HG02870 (cell line): Measurements from ENCODE around the gene ARID5B.
"Not testable (repeated sequence)": the region's sequence is repeated elsewhere in the genome, so short reads cannot be mapped to it uniquely, and the experiment has no call there.

ENCODE experiments used
- ATAC-seq: cut with Tn5 transposase; IDR thresholded peaks from one replicate; pipeline ENCODE4 v1.9.1; 2021; ENCODE audit warnings: mild to moderate bottlenecking, moderate library complexity; ENCODE audit not compliant: unreplicated experiment

ARID5B gene

DNA sequence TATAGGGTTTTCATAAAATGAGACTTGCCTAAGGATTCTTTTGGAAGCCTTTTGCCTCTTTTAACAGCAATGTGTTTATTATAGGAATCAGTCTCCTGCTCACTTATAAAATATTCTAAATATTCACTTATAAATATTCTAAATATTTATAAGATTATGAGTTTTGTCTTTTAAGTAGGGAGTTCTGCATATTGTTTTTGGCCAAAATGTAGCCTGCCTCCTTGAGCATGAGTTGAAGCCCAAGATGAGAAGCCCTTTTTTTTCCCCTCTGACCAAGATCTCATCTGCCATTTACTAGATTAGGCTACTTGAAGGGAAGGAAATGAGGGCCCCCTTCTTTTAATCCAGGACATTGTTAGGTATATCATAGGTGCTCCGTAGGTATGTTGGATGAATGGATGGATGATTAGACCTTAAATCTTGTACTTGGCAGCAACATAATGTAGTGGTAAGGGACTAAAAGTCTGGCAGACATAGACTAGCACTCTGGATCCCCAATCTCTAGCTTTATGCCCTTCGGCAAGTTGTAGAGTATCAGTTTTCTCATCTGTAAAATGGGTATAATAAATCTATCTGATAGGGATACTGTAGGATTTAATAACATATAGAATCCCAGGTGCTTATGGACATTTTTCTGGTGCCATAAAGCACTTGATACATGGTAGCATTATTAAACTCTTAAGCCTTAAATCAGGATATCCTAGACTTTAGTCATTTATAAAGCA lies 59.1 kb downstream of the ARID5B start:
- ATAC-seq: no peak

DNA sequence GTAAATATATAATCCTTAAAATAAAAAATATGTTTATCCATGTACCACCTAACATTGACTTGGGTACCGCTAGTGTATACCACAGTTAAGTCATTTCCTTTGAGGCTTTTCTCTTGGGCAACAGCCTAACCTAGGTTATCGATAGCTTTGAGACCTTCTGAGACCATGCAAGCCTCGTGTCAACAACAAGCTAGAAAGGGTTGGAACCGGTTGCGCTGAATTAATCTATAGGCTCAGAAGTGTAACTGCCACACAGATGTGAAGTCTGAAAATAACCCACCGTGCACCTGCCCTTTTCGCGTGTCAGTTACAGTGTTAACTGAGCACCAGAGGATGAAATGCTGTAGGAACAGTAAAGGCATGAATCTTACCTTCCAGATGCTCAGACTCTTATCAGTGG lies 59.8 kb downstream of the ARID5B start:
- peak; percentile 47 for ATAC-seq

DNA sequence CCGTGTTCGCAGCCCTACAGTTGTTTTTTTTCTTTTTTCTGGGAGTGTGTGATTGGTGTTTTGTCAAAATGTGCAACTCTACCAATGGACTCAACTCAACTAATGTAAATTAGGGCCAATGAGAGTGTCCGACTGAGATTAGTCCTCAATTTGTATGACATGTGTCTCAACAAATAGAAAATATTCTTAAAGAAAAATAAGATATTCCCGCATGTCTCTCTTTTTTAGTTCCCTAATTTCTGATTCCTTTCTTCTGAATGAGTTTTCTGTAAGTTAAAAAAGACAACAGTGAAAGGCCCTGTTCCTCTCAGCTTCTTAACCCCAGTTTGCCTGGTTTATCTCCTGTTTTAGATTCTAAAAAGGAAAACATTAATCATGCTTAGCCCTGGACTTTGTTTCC lies 61.5 kb downstream of the ARID5B start:
- ATAC-seq: no peak

DNA sequence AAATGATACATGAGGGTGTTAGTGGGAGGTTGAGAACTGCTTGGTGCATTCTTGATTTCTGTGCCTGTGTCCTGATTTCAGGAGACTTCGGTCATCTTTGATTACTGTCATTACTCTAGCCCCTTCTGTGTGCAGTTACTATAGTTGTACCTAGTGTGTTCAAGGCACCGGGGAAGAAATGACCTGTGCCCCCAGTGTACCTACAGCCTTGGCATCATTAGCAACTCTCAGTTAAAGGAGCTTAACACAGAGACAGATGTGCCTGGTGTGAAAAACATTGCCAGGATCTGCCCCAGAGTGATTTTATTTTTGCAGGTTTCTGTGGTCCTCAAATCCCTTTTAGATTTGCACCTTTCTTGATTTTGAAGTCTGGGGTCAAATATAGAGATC lies 62.2 kb downstream of the ARID5B start:
- no peak for ATAC-seq

DNA sequence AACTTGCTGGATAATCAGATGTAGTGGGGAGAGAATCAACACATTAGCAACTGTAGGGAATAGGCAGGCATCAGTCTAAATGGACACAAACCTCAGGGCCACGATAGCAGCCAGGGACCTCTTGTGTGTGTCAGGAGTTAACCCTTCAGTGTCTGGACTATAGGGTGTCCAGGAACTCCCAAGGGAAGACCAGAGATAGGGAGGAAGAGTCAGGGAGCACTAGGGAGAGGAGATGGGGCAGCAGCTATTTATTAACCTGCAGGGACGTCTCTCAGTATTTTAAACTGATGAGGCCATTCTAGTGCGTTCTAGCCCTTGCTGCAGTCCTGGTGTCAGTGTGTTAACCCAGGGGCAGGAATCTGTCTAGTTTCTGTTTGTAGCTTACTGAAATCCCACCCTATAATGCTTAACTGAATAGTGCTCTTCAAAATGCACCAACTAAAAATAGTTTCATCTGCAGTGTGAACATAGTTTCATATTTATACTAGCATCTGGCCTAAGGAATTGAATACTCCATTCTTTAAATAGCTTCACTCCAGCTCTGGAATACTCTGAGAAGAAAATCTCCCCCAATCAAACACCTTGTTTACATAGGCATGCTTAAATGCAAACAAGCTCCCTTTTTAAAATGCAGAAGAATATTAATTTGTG lies 62.7 kb downstream of the ARID5B start:
- no peak for ATAC-seq

DNA sequence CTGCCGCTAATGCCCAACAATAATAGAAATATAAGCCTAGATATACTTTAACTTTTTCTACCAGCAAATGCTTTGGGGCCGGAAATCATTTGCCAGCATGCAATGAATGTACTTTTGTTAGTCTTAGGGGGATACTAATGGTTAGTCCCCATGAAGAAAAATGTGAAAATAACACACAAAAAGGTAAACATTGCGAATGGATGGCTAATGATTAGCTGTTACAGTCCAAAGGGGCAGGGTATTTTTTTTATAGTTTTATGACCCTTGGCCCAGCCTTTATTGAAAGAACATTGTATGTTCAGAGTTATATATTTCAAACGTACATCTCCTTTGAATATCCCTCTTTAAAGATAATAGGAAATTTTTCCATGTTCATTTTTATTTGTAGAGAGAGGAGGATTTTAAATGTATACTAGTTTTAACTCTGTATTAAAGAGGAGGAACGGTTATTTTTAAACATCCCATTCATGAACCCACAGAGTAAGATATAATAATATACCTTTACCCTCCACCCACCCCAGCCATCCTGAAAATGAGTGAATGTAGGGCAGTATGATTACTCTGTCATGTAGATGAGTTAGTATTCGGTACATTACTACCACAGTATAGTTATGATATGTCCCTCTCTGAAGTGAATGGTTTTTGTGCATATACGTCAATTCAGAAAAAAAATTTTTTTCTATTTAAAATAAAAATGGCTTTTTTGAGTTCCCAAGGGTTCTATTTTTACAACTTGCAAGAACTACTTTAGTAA lies 63.6 kb downstream of the ARID5B start:
- ATAC-seq: peak; percentile 11

DNA sequence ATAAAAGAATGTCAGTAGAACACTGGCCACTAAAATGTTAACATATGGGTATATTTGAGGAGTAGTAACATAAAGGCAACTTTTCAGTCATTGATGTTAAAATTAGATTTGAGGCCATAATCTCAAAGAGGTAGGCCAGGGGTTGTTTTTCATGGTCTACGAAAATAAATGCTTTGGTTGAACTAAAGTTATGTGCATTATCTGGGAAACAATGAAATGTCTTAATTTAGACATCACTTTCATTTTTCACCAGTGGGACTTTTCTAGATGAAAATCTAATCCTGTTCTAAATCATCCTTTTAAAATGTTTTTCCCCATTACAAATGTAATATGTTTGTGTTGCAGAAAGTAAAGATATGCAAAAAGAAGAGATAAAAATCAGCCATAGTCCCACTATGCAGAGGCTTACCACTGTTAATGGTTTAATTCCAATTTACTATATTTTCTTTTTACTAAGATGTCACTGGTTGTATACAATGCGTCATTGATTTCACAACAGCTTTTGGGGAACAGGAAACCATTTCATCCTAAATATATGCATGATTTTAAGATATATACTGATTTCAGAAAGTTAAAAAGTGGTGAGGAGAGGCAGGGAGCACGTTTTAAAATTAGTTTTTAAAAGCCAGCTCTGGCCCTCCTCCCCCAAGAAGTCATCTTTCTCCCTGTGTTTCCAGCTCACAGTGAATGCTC lies 64.3 kb downstream of the ARID5B start:
- ATAC-seq: peak; percentile 28

DNA sequence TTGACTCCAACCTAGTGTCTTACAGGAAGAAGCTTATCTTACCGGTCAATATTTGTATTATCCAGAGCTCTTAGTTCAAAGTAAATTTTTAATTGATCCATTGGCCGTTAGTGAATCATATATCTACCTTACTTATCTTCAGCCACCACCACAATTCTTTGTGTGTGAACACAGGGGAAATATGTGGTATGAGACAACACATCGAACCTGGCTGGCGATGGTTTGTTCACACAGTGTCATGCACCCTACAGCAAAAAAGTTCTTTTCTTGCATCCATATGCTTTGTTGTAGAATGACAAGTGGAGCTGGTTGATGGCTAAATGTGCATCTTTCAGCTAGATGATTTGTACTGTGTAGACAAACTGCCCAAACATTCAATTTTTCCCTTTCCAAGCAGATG lies 65.8 kb downstream of the ARID5B start:
- ATAC-seq: no peak

DNA sequence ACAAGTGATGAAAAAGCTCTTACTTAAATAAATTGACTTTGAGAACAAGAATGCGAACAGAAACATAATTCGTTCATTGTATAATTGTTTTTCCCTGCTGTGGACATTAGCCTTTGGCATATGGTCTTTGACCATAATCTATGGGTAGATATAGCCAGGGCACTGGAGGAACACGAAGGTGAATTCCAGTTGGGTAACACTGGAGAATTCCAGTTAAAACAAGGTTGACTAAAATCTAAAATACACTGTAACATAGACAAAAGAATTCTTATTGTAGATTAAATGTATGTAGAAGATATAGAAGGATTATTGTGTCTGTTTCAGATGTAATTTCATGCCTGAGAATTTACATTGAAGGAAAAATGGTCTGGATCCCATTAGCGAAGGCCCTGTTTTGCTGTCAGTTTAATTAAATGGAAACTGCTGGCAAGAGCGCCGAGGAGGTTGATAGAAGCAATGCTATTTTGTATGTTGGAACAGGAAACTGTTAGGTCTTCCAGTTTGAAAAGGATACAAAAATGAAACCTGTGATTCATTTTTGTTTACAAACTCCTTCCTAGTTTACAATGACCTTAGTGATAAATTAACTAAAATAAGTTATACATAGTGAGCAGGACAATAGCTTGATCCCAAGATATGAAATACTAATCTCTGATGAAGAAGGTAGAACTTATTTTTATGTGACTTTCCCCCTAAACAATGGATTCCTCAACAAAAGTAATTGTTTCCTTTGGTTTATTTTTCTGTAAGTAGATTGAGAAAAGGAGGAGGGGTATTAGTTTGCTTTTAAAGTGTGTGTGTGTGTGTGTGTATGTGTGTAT lies 68.9 kb downstream of the ARID5B start:
- no peak for ATAC-seq

DNA sequence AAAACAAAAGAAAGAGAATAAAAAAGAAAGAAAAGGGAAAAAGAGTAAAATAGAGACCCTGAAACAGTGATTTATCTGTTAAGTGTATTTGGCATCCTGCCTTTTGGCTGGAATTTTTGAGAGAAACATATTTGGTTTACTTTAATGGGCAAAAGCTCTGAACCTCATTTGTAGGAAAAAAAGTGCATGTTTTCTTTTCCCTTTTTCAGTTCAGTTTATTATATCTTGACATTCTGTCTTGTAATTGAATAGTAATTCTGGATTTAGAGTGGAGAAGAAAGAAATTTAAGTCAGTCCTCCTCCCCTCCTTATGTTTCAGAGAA lies 69.5 kb downstream of the ARID5B start:
- ATAC-seq: no peak

DNA sequence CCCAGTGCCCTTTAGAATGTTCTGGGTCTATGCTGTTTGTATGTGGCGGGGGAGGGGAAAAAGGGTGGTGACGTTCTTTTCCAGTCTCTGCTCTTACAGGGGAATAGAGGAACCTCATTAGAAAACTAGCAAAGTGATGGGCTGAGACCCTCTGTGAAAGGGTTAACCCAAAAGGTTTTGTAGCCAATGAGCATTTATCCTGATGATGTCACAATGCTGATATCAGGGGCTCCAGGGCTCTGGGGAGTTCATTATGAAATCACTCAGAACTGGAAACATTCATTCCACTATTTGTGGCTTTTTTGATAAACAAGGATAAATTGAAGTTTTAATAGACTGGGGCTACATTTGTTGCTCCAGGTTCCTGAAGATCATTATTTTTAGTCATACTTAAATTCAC lies 71.7 kb downstream of the ARID5B start:
- ATAC-seq: no peak

DNA sequence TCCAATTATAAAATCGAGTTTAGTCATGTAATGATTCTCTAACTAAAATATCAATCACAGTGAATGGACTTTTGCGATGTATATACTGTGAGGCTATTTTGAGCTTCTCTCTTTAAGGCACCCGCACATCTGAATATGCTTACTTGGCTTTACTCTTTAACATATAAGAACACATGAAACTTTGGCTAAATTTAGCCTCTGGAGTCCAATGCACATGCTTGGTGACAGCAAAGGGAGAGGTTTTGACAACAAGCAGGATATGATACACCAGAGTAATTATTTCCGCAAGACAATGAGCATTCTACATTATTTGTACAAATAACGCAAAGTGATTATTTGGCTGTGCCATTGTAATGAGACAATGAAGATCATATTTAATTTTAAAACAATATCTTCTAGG lies 72.4 kb downstream of the ARID5B start:
- ATAC-seq: no peak

DNA sequence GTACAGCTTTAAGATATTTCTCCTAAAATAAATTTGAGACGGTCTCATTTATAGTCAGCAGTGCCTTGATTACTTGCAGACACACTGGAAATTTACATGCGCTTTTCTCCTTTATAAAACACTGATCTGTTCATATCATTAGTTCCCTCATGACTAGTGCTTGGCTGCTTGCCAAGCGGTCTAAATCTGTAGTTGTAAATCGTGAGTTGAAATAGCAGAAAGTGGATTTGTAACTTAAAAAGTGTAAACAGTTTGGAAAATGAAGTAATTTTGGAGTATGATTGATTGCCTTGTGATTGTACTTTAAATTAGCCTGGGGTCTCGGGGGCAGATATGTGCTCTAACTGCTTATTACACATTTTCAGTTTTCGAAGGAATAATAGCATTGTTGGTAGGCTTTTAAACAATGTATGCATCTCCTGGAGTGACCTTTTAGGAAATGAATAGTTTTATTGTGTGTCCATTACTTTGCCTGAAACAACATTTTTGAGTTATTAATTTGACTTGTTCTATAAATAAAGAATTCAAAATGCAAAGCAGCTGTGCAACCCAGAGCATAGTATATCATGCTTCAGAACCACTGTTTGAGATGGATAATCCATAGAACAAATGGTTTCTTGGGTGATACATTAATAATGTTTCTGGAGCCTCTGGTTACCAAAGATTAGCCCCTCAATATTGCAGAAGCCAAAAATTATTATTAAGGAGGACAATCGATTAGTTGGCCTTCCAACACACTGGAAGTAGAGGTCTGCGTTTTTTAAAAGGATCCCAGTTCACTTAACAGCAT lies 73.3 kb downstream of the ARID5B start:
- peak; percentile 18 for ATAC-seq

DNA sequence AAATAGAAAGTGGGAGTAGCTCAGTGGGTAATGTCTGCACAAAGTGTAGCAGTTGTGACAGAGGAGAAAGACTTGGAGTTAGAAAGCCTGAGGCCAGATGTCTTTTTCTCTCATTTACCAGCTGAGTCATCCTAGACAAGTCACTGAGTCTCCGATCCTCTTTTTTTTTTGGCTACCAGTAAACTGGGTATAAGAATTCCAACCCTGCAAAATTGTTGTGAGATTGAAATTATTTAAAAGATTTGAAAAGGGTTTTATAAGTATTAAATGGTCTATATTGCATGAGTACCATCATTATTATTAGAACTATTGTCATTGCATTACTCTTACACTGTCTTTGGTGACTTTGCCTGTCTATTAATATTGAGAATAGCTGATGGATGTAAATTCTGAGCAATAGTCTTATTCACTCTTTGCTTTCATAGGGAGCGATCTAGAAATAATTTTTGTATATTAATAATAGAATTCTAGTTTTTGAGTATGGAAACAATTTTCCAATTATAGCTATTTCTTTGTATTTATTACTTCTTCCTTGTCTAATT lies 74.0 kb downstream of the ARID5B start:
- peak; percentile 94 for ATAC-seq

DNA sequence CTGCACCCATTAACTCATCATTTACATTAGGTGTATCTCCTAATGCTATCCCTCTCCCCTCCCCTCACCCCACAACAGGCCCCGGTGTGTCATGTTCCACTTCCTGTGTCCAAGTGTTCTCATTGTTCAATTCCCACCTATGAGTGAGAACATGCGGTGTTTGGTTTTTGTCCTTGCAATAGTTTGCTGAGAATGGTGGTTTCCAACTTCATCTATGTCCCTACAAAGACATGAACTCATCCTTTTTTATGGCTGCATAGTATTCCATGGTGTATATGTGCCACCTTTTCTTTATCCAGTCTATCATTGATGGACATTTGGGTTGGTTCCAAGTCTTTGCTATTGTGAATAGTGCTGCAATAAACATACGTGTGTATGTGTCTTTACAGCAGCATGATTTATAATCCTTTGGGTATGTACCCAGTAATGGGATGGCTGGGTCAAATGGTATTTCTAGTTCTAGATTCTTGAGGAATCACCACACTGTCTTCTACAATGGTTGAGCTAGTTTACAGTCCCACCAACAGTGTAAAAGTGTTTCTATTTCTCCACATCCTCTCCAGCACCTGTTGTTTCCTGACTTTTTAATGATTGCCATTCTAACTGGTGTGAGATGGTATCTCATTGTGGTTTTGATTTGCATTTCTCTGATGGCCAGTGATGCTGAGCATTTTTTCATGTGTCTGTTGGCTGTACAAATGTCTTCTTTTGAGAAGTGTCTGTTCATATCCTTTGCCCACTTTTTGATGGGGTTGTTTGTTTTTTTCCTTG lies 75.6 kb downstream of the ARID5B start:
- not testable (repeated sequence) for ATAC-seq

DNA sequence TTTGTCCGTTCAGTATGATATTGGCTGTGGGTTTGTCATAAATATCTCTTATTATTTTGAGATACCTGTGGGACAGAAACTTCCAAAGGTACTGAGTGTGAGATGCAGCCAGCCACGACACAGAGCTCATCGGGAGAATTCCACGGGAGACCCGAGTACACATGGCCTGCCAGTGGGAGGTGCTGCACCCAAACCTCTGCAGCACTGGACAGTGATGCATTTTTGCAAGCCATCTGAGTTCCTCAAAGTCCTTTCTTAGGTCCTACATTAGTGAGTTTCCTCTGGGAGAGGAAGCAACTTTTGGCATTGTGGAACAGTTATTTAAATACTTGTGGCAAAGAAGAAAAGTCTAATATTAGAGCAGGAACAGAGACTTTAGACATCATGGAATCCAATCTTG lies 77.5 kb downstream of the ARID5B start:
- ATAC-seq: no peak

DNA sequence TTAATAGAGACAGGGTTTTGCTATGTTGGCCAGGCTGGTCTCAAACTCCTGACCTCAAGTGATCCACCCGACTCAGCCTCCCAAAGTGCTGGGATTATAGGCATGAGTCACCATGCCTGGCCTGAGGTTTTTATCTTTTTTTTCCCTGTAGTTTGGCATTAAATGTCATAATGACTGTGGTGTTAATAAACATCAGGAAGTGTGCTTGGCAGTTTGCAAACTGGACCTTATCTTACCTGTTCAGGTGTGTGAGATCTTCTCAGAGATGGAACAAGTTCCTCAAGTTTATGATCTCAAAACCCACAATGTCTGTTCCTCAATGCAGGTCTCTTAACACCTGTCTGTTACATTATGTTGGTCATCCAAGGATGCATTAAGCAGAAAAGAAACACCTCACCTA lies 80.0 kb downstream of the ARID5B start:
- no peak for ATAC-seq

DNA sequence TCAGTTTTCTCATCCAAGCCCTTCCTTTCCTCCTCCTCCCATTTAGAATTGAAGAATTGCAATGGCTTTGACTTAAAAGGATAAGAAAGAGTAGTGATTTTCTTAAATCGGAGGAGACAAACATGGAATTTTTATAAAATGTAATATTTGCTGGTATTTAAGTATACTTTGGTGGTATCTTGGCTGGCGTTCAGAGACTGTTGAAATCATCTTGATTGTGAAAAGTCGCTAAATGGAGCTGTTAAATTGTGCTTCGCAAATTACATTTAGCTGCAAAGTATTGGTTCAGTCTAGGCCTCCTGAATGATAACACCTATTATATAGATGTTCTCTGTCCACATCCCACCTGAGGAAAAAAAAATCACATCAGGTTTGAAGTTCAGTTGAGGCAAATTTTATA lies 81.8 kb downstream of the ARID5B start:
- ATAC-seq: no peak

DNA sequence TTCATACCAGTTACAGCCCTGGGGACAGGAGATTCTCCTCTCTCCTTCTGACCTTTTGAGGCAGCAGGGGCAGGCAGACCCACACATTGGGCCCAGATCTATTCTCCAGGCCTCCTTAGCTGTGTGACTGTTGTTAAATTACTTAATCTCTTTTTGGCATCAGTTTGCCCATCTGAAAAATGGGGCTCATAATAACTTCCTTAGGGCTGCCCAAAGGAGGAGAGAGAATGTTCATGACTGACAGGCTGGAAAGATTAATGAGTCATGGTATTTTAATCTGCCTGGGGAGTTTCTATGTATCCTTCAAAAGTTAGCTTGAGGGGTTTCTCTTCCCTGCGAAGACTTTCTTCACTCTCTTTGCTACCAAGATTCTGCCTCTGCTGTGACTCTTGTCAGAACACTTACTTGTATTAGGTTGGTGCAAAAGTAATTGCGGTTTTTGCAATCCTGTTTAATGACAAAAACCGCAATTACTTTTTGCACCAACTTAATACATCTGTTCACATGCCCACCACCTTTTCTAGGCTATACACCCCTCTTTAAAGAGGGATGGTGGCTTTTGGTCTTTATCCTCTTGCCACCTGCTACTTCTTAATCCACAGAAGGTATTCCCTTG lies 83.4 kb downstream of the ARID5B start:
- no peak for ATAC-seq
